ENCODE data around the gene PGLYRP4. TPM values are rescaled to one million over a fixed set of nuclear protein-coding genes. Genes with fewer than 3 reads are reported as not detected.

PGLYRP4 gene
- total and polyA plus RNA-seq, 2 donors (not counting 1 experiment from before 2014, with no cell fraction given) = not detected

GRCh38 chr1:153352523-153352922, 3.9 kb upstream of the PGLYRP4 start:
- Histone ChIP-seq H3K9me3 (ENCODE audit: control extremely low read depth in 1 of 3, control insufficient read depth in 2 of 3, insufficient read depth in 1 of 3, low read length in 2 of 3) (no peaks in the 10 kb centered on the region), H3K27ac (ENCODE audit: low read length in 2 of 2) (no peak overlapping the region), H3K79me2 (ENCODE audit: control insufficient read depth, insufficient read depth, low read length) (no peaks in the 10 kb centered on the region), H3K4me3 (ENCODE audit: control extremely low read depth in 1 of 5, extremely low read depth in 1 of 5, insufficient read depth in 1 of 5, low read depth in 2 of 5, low read length in 4 of 5) (no peak overlapping the region), H3K9ac (ENCODE audit: low read length) (no peak overlapping the region), H3K36me3 (replicated peaks in 1 of 2; ENCODE audit: control extremely low read depth in 1 of 2, control insufficient read depth in 1 of 2, extremely low read depth in 1 of 2, insufficient read depth in 2 of 2, low read length in 1 of 2) (no peaks in the 10 kb centered on the region), H3K4me1 (ENCODE audit: control insufficient read depth in 2 of 2, insufficient read depth in 2 of 2, low read length in 2 of 2) (peaks cover 3 to 5% of the 10 kb centered on the region in 2 donors), H2AFZ (ENCODE audit: insufficient read depth, low read depth, low read length, poor library complexity, severe bottlenecking) (no peak overlapping the region), H3K27me3 (replicated peaks in 1 of 4; ENCODE audit: control extremely low read depth in 1 of 4, control insufficient read depth in 3 of 4, insufficient read depth in 4 of 4, low read length in 3 of 4) (peaks cover 0 to 27% (median 15%) of the 10 kb centered on the region in 4 experiments), H4K20me1 (ENCODE audit: control insufficient read depth, insufficient read depth, low read length, poor library complexity, severe bottlenecking) (no peaks in the 10 kb centered on the region), H3K4me2 (replicated peaks; ENCODE audit: low read depth, low read length, poor library complexity, severe bottlenecking) (no peak overlapping the region)
- H3K27me3 Mint-ChIP-seq = peaks cover 53% of the 10 kb centered on the region
- H3K27ac Mint-ChIP-seq = no peak overlapping the region
- POLR2A ChIA-PET = no interaction called here
- ATAC-seq (ENCODE audit: low read depth) (peak; percentile 58), DNase-seq (peak; percentile 69)
- H3K9me3 Mint-ChIP-seq (ENCODE audit: insufficient read depth) = no peaks in the 10 kb centered on the region
- intact Hi-C loops (cut with micrococcal nuclease) = loop anchor here (1.0 kb wide), 1 partner anchor 143 kb away; no protein-coding TSS in a partner anchor
- peaks cover 12% of the 10 kb centered on the region for H3K4me1 Mint-ChIP-seq
- CTCF ChIA-PET = interaction anchor here (0.8 to 3.7 kb wide), 14 partner anchors 9 to 983 kb away, joined by 3 to 59 read pairs (median 4); no protein-coding TSS in a partner anchor
- 1% methylated on average over 4 of the region's 4 CpGs for WGBS (ENCODE audit: insufficient coverage)
- TF ChIP-seq, protein P1, sequence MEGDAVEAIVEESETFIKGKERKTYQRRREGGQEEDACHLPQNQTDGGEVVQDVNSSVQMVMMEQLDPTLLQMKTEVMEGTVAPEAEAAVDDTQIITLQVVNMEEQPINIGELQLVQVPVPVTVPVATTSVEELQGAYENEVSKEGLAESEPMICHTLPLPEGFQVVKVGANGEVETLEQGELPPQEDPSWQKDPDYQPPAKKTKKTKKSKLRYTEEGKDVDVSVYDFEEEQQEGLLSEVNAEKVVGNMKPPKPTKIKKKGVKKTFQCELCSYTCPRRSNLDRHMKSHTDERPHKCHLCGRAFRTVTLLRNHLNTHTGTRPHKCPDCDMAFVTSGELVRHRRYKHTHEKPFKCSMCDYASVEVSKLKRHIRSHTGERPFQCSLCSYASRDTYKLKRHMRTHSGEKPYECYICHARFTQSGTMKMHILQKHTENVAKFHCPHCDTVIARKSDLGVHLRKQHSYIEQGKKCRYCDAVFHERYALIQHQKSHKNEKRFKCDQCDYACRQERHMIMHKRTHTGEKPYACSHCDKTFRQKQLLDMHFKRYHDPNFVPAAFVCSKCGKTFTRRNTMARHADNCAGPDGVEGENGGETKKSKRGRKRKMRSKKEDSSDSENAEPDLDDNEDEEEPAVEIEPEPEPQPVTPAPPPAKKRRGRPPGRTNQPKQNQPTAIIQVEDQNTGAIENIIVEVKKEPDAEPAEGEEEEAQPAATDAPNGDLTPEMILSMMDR (IDR thresholded peaks at IDR 0.05) = peak; percentile 95
- TF ChIP-seq EZH2 (IDR thresholded peaks at IDR 0.05; ENCODE audit: borderline replicate concordance, insufficient read depth, low read depth, low read length, poor library complexity, severe bottlenecking) = no peak
- no peak overlapping the region for H3K4me3 Mint-ChIP-seq

DNA sequence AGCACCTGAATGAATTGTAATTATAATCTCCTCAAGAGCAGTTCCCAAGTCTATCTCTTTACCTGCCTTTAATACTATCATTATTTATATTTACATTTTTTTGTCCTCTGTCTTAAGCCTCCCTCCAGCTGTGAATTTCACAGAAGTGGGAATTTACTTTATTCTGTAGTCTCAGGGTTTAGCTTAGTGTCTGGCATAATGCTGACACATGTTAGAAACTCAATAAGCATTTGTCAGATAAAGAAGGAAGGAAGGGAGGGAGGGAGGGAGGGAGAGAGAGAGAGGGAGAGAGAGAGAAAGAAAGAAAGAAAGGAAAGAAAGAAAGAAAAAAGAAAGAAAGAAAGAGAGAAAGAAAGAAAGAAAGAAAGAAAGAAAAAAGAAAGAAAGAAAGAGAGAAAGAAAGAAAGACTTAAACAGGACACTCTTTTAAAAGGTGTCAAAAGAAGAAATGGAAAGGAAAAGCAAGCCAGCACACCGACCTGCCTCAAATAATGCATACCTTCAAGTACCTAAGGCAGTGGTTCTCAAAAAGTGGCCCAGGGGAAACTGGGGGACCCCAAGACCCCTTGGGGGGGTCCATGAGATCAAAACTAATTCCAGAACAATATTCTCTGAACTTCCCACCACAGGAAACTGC, 1.8 kb upstream of the PGLYRP4 start:
- ChIA-PET POLR2A (no interaction called here), CTCF (interaction anchor here (0.9 to 3.7 kb wide), 2 partner anchors 8 to 144 kb away, joined by 4 to 59 read pairs; no protein-coding TSS in a partner anchor)
- 80% methylated on average over 1 of the region's 1 CpG for whole genome bisulfite sequencing (ENCODE audit: insufficient coverage)
- DNase-seq (no peak), ATAC-seq (ENCODE audit: low read depth) (no peak)
- H3K4me3 Mint-ChIP-seq = no peak overlapping the region
- no peaks in the 10 kb centered on the region for H3K9me3 Mint-ChIP-seq (ENCODE audit: insufficient read depth)
- peaks cover 13% of the 10 kb centered on the region for H3K4me1 Mint-ChIP-seq
- no peaks in the 10 kb centered on the region for H3K9me3 ChIP-seq (ENCODE audit: control extremely low read depth in 1 of 3, control insufficient read depth in 2 of 3, insufficient read depth in 1 of 3, low read length in 2 of 3)
- no peaks in the 10 kb centered on the region for H3K79me2 ChIP-seq (ENCODE audit: control insufficient read depth, insufficient read depth, low read length)
- H3K27ac ChIP-seq (ENCODE audit: low read length in 2 of 2) = no peak overlapping the region
- H3K4me3 ChIP-seq (ENCODE audit: control extremely low read depth in 1 of 5, extremely low read depth in 1 of 5, insufficient read depth in 1 of 5, low read depth in 2 of 5, low read length in 4 of 5) = no peak overlapping the region
- H3K27me3 ChIP-seq (replicated peaks in 1 of 4; ENCODE audit: control extremely low read depth in 1 of 4, control insufficient read depth in 3 of 4, insufficient read depth in 4 of 4, low read length in 3 of 4) = peaks cover 0 to 38% (median 21%) of the 10 kb centered on the region in 4 experiments
- no peak overlapping the region for H3K27ac Mint-ChIP-seq
- H3K4me1 ChIP-seq (ENCODE audit: control insufficient read depth in 2 of 2, insufficient read depth in 2 of 2, low read length in 2 of 2) = peaks cover 12 to 13% of the 10 kb centered on the region in 2 donors
- H4K20me1 ChIP-seq (ENCODE audit: control insufficient read depth, insufficient read depth, low read length, poor library complexity, severe bottlenecking) = no peaks in the 10 kb centered on the region
- no peak overlapping the region for H2AFZ ChIP-seq (ENCODE audit: insufficient read depth, low read depth, low read length, poor library complexity, severe bottlenecking)
- H3K9ac ChIP-seq (ENCODE audit: low read length) = no peak overlapping the region
- no peak for TF ChIP-seq EZH2 (IDR thresholded peaks at IDR 0.05; ENCODE audit: borderline replicate concordance, insufficient read depth, low read depth, low read length, poor library complexity, severe bottlenecking)
- TF ChIP-seq, protein P1 (IDR thresholded peaks at IDR 0.05) = no peak
- H3K27me3 Mint-ChIP-seq = peaks cover 60% of the 10 kb centered on the region
- intact Hi-C loops (cut with micrococcal nuclease) = no loop called here
- H3K36me3 ChIP-seq (replicated peaks in 1 of 2; ENCODE audit: control extremely low read depth in 1 of 2, control insufficient read depth in 1 of 2, extremely low read depth in 1 of 2, insufficient read depth in 2 of 2, low read length in 1 of 2) = no peaks in the 10 kb centered on the region
- no peak overlapping the region for H3K4me2 ChIP-seq (replicated peaks; ENCODE audit: low read depth, low read length, poor library complexity, severe bottlenecking)

All from B cell (primary cell).